Measurements from ENCODE around the gene PTPRR. TPM values are rescaled to one million over a fixed set of nuclear protein-coding genes. Genes with fewer than 3 reads are reported as not detected.

The PTPRR gene
- total and polyA plus RNA-seq, 4 donors, result 0.02 to 0.08 TPM; not detected in 2

DNA sequence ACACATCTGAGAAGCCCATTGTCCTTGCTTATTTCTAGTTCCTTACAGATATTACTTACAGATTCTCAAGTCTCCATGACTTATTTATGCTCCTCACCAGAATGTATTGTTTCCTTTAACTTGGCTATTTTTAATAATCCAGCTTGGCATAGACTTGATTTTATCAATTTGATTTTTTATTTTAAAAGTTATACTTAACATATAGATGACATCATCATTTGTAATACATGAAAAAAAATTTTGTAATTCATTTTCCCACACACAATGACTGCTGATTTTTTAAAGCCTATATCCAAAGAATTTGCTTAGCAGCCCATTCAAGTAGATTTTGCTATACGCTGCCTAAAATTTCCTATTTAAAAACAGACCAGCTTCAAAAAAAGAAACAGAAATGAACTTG lies 39.8 kb downstream of the PTPRR start (continued):
- TF ChIP-seq, protein P1, sequence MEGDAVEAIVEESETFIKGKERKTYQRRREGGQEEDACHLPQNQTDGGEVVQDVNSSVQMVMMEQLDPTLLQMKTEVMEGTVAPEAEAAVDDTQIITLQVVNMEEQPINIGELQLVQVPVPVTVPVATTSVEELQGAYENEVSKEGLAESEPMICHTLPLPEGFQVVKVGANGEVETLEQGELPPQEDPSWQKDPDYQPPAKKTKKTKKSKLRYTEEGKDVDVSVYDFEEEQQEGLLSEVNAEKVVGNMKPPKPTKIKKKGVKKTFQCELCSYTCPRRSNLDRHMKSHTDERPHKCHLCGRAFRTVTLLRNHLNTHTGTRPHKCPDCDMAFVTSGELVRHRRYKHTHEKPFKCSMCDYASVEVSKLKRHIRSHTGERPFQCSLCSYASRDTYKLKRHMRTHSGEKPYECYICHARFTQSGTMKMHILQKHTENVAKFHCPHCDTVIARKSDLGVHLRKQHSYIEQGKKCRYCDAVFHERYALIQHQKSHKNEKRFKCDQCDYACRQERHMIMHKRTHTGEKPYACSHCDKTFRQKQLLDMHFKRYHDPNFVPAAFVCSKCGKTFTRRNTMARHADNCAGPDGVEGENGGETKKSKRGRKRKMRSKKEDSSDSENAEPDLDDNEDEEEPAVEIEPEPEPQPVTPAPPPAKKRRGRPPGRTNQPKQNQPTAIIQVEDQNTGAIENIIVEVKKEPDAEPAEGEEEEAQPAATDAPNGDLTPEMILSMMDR (IDR thresholded peaks at IDR 0.05; ENCODE audit: low read depth, low read length, missing input control), result no peak
- TF ChIP-seq FOXA1 (IDR thresholded peaks at IDR 0.05) (no peak), HNF4G (IDR thresholded peaks at IDR 0.05) (no peak), JUND (IDR thresholded peaks at IDR 0.05) (no peak), SP1 (IDR thresholded peaks at IDR 0.05) (no peak)
- TF ChIP-seq, protein P2, sequence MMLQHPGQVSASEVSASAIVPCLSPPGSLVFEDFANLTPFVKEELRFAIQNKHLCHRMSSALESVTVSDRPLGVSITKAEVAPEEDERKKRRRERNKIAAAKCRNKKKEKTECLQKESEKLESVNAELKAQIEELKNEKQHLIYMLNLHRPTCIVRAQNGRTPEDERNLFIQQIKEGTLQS (IDR thresholded peaks at IDR 0.05), result no peak

DNA sequence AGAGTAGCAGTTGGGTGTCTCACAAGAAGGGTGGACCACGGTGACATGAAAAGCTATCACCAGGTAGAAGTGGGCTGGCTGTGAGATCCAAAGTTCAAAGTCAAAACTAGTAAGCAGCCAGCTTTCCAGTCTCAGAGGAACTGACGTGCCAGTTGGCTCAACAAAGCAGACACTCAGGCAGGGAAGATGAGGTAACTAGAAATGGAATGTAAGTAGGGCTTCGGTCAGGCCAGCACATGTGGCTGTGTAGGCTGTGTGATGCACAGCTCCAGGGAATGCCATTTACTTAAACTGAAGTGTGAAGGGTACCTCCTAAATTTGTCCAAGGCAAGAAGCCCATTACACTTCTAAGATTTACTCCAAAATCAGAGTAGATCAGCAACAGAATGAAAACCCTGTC lies 43.6 kb downstream of the PTPRR start:
- no peaks in the 10 kb centered on the region for H3K9me3 ChIP-seq (ENCODE audit: control insufficient read depth in 4 of 4, low read length in 3 of 4)
- H3K4me3 ChIP-seq (ENCODE audit: low read depth in 1 of 3, low read length in 3 of 3), result no peak overlapping the region
- H3K4me1 ChIP-seq (ENCODE audit: control insufficient read depth in 4 of 4, insufficient read depth in 4 of 4, low read length in 3 of 4), result no peaks in the 10 kb centered on the region
- H3K36me3 ChIP-seq (ENCODE audit: control insufficient read depth in 4 of 4, insufficient read depth in 3 of 4, low read depth in 1 of 4, low read length in 3 of 4), result no peaks in the 10 kb centered on the region
- 35% methylated on average over 3 of the region's 3 CpGs for WGBS
- DNase-seq (ENCODE audit: low spot score), result no peak
- H3K27ac ChIP-seq (ENCODE audit: low read depth in 1 of 2, low read length in 2 of 2), result no peak overlapping the region
- TF ChIP-seq FOXA2 (IDR thresholded peaks at IDR 0.05), result no peak
- TF ChIP-seq FOXA1 (IDR thresholded peaks at IDR 0.05), result no peak
- TF ChIP-seq, protein P3, sequence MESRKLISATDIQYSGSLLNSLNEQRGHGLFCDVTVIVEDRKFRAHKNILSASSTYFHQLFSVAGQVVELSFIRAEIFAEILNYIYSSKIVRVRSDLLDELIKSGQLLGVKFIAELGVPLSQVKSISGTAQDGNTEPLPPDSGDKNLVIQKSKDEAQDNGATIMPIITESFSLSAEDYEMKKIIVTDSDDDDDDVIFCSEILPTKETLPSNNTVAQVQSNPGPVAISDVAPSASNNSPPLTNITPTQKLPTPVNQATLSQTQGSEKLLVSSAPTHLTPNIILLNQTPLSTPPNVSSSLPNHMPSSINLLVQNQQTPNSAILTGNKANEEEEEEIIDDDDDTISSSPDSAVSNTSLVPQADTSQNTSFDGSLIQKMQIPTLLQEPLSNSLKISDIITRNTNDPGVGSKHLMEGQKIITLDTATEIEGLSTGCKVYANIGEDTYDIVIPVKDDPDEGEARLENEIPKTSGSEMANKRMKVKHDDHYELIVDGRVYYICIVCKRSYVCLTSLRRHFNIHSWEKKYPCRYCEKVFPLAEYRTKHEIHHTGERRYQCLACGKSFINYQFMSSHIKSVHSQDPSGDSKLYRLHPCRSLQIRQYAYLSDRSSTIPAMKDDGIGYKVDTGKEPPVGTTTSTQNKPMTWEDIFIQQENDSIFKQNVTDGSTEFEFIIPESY (IDR thresholded peaks at IDR 0.05), result no peak
- TF ChIP-seq JUND (IDR thresholded peaks at IDR 0.05), result no peak
- no peak for TF ChIP-seq HNF4G (IDR thresholded peaks at IDR 0.05)
- no peak for TF ChIP-seq RAD21 (IDR thresholded peaks at IDR 0.05)
- TF ChIP-seq EGR1 (IDR thresholded peaks at IDR 0.05; ENCODE audit: low read depth in 2 of 2), result no peak
- no peak for TF ChIP-seq GABPA (IDR thresholded peaks at IDR 0.05 in 1 of 2, conservative IDR thresholded peaks at IDR 0.05 in 1 of 2)
- TF ChIP-seq HNF4A (conservative IDR thresholded peaks at IDR 0.05), result no peak
- TF ChIP-seq, protein P4, sequence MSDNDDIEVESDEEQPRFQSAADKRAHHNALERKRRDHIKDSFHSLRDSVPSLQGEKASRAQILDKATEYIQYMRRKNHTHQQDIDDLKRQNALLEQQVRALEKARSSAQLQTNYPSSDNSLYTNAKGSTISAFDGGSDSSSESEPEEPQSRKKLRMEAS (IDR thresholded peaks at IDR 0.05), result no peak
- no peak for TF ChIP-seq YY1 (IDR thresholded peaks at IDR 0.05)
- no peak for TF ChIP-seq SP1 (IDR thresholded peaks at IDR 0.05)
- TF ChIP-seq, protein P2 (IDR thresholded peaks at IDR 0.05), result no peak
- no peak for TF ChIP-seq NR2F2 (IDR thresholded peaks at IDR 0.05)
- TF ChIP-seq TAF1 (conservative IDR thresholded peaks at IDR 0.05), result no peak
- TF ChIP-seq, protein P1 (IDR thresholded peaks at IDR 0.05; ENCODE audit: low read depth, low read length, missing input control), result no peak
- no peak for TF ChIP-seq RXRA (IDR thresholded peaks at IDR 0.05)
- TF ChIP-seq, protein P5, sequence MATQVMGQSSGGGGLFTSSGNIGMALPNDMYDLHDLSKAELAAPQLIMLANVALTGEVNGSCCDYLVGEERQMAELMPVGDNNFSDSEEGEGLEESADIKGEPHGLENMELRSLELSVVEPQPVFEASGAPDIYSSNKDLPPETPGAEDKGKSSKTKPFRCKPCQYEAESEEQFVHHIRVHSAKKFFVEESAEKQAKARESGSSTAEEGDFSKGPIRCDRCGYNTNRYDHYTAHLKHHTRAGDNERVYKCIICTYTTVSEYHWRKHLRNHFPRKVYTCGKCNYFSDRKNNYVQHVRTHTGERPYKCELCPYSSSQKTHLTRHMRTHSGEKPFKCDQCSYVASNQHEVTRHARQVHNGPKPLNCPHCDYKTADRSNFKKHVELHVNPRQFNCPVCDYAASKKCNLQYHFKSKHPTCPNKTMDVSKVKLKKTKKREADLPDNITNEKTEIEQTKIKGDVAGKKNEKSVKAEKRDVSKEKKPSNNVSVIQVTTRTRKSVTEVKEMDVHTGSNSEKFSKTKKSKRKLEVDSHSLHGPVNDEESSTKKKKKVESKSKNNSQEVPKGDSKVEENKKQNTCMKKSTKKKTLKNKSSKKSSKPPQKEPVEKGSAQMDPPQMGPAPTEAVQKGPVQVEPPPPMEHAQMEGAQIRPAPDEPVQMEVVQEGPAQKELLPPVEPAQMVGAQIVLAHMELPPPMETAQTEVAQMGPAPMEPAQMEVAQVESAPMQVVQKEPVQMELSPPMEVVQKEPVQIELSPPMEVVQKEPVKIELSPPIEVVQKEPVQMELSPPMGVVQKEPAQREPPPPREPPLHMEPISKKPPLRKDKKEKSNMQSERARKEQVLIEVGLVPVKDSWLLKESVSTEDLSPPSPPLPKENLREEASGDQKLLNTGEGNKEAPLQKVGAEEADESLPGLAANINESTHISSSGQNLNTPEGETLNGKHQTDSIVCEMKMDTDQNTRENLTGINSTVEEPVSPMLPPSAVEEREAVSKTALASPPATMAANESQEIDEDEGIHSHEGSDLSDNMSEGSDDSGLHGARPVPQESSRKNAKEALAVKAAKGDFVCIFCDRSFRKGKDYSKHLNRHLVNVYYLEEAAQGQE (IDR thresholded peaks at IDR 0.05), result no peak
- no peak overlapping the region for H3K9ac ChIP-seq (ENCODE audit: low read depth in 1 of 2, low read length in 2 of 2)
- peaks cover 0 to 3% (median 0%) of the 10 kb centered on the region in 4 donors for H3K27me3 ChIP-seq (ENCODE audit: control insufficient read depth in 4 of 4, insufficient read depth in 4 of 4, low read length in 3 of 4)

All from liver (tissue), 9 donors.